SK-N-MC (cell line): ENCODE results near the gene LFNG.

Experiments
- DNase-seq: peaks from one replicate; pipeline ENCODE4 v3.0.0-alpha.2; 2011; ENCODE audit warnings: low read depth, low spot score
- H3K27ac ChIP-seq: fragments of 200-600 bp; sonication (generic); 2 replicates; pipeline ENCODE4 v1.5.1; 2016; ENCODE audit warnings: mixed run types
- H3K36me3 ChIP-seq: fragments of 200-600 bp; sonication (generic); 2 replicates; pipeline ENCODE4 v1.6.1; 2017; ENCODE audit warnings: antibody characterized with exemption, low read length, mixed read lengths; ENCODE audit not compliant: insufficient read depth
- H3K4me3 ChIP-seq: fragments of 200-600 bp; sonication (generic); 2 replicates; pipeline ENCODE4 v1.5.1; 2016
- H3K9ac ChIP-seq: fragments of 200-600 bp; sonication (generic); 2 replicates; pipeline ENCODE4 v1.8.0; 2017; ENCODE audit warnings: mixed run types, mixed read lengths; ENCODE audit not compliant: insufficient read length
- H3K9me3 ChIP-seq: fragments of 200-600 bp; sonication (generic); 2 replicates; pipeline ENCODE4 v1.6.1; 2017; ENCODE audit warnings: low read depth, mild to moderate bottlenecking, antibody characterized with exemption, low read length, moderate library complexity, mixed read lengths
- EZH2 ChIP-seq: fragments of 200-600 bp; sonication (generic); IDR thresholded peaks from one replicate; pipeline ENCODE4 v1.6.1; 2017; ENCODE audit warnings: antibody characterized with exemption
- FOXP2 ChIP-seq: optimal IDR thresholded peaks from 2 replicates; pipeline ENCODE3; 2011; ENCODE audit warnings: mild to moderate bottlenecking, moderate library complexity; ENCODE audit not compliant: insufficient read depth; ENCODE audit errors: extremely low read length, control extremely low read depth
- POLR2AphosphoS5 ChIP-seq: IDR thresholded peaks from 2 replicates; pipeline ENCODE4 v1.6.1; 2012; ENCODE audit warnings: mild to moderate bottlenecking, low read depth, low read length, borderline replicate concordance

Gene LFNG

DNA sequence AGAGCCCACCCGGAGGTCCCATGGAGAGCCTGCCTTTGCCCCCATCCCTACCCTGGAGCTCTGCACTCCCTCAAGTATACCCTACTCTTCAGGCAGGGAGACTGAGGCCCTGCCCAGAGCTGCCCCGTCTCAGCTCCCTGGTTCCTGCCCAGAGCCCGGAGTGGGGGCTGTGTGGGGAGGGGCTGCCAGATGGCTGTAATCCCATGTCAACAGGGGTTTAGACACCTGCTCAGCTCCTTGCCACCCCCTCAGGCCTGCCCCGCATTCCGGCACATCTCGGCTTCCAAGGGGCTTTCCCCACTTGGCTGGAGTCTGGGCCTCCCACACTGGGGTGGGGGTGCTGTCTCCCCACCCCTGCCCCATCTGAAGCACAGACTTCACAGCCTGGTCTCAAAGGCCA is 20.9 kb upstream of the LFNG start:
- Histone ChIP-seq H3K9ac (no peak overlapping the region), H3K9me3 (no peaks in the 10 kb centered on the region), H3K36me3 (no peaks in the 10 kb centered on the region), H3K4me3 (no peak overlapping the region), H3K27ac (no peak overlapping the region)
- no peak for TF ChIP-seq POLR2AphosphoS5
- TF ChIP-seq EZH2 = no peak
- no peak for TF ChIP-seq FOXP2
- no peak for DNase-seq

DNA sequence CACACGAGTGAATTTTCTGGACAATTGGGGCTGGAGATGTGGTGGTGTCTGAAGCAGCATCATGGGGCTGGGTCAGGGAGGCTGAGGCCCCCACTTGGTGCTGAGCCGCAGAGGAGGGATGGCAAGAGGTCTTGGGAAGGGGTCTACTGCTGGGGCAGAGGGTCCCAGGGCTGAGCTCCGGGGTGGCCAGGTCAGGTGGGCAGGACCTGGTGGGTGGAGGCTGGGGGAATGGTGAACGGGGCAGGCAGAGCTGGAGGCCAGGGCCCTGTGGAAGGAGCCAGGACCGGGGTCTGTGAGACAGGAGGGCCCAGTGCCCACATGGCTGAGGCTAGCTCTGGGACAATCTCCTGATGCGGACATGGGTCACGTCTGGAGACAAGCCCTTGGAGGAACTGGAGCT is 20.4 kb upstream of the LFNG start:
- no peaks in the 10 kb centered on the region for H3K36me3 ChIP-seq
- no peak overlapping the region for H3K4me3 ChIP-seq
- TF ChIP-seq EZH2 (no peak), FOXP2 (no peak), POLR2AphosphoS5 (no peak)
- no peak for DNase-seq
- no peaks in the 10 kb centered on the region for H3K9me3 ChIP-seq
- no peak overlapping the region for H3K27ac ChIP-seq
- no peak overlapping the region for H3K9ac ChIP-seq

- H3K4me3 ChIP-seq = no peak overlapping the region
- H3K27ac ChIP-seq = no peak overlapping the region
- H3K9me3 ChIP-seq = no peaks in the 10 kb centered on the region
- TF ChIP-seq POLR2AphosphoS5 = no peak
- no peak for TF ChIP-seq FOXP2
- no peak for TF ChIP-seq EZH2
- no peak for DNase-seq
- no peak overlapping the region for H3K9ac ChIP-seq
- H3K36me3 ChIP-seq = no peaks in the 10 kb centered on the region
These were observed 19.7 kb upstream of the LFNG start for GRCh38 chr7:2499719-2500430.

DNA sequence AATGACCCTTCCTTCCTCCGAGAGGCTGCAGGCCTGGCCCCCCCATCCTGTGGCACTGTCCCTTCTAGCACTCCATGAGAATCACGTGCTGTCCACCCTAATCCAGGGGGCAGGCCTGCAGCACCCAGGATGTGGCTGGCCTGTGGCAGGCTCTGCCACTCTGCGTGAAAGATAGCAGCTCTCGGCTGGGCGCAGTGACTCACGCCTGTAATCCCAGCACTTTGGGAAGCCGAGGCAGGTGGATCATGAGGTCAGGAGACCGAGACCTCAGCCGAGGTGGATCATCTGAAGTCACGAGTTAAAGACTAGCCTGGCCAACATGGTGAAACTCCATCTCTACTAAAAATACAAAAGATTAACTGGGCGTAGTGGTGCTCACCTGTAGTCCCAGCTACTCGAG is 18.9 kb upstream of the LFNG start:
- Histone ChIP-seq H3K27ac (no peak overlapping the region), H3K36me3 (no peaks in the 10 kb centered on the region), H3K4me3 (no peak overlapping the region), H3K9ac (no peak overlapping the region), H3K9me3 (no peaks in the 10 kb centered on the region)
- no peak for TF ChIP-seq FOXP2
- no peak for TF ChIP-seq EZH2
- TF ChIP-seq POLR2AphosphoS5 = no peak
- DNase-seq = no peak

DNA sequence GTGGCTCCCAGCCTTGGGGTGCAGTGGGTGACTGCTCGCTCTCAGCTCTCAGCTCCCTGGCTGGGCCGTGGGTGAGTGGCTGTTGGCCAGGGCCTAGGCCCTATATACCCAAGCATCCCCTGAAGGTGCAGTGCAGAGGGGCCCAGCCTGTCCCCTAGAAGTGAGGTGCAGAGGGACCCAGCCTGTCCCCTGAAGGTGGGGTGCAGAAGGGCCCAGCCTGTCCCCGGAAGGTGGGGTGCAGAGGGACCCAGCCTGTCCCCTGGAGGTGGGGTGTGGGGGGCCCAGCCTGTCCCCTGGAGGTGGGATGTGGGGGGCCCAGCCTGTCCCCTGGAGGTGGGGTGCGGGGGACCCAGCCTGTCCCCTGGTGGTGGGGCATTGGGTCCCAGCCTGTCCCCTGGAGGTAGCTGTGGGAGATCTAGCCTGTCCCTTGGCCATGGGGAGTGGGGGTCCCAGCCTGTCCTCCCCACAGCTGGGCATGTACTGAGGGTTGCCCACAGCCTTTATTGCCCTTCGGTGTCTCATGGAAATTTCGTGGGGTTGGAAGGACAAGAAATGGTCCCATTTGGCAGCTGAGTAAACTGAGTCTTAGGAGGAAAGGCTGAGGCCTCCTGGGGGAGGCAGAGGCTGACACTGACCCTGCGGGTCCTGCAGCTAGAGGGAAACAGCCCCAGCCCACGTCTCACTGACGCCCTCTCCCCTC is 17.5 kb upstream of the LFNG start:
- H3K9ac ChIP-seq = no peak overlapping the region
- H3K4me3 ChIP-seq = no peak overlapping the region
- TF ChIP-seq FOXP2 = no peak
- TF ChIP-seq EZH2 = no peak
- TF ChIP-seq POLR2AphosphoS5 = no peak
- no peak overlapping the region for H3K27ac ChIP-seq
- H3K36me3 ChIP-seq = no peaks in the 10 kb centered on the region
- no peak for DNase-seq
- no peaks in the 10 kb centered on the region for H3K9me3 ChIP-seq

- H3K36me3 ChIP-seq = no peaks in the 10 kb centered on the region
These were observed 17.0 kb upstream of the LFNG start for GRCh38 chr7:2502647-2502966.

DNA sequence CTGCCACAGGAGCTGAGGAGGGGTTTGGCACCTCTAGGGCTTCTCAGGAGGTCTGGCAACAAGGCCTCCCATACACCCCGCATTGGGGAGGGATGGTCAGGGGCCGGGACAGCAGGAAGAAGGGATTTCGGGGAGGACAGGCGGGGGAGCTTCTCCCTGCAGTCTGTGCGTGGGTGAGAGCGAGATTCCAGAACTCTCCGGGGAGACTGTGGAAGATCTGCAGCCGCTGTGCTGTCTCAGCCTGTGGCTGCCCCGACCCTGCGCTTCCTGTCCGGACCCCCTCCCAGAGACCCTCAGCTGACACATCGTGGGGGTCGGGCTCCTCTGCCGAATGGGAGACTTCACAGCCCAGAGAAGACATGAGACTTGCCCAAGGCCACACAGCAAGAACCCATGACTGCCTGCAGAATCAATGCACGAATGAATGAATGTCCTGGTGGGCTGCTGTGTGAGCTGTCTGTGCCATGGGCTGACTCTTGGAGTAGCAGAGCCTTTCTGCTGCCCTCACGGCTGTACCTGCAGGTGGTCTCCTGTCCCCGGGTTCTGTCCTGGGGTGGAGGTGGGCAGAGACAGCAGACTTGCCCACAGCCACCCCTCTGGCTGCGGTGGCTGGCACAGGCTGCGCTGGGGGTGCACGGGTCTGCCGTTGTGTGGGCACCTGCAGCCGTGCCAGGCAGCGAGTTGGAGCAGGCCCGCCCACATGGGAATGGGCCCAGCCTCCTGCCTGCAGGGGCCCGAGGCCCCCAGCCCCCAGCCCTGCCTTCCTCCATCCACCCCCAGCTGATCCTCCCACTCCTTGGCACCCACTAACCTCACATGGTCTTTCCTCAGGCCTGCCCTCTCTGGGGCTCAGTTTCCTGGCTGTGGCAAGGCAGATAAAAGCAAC is 16.3 kb upstream of the LFNG start:
- Histone ChIP-seq H3K9ac (no peak overlapping the region), H3K9me3 (no peaks in the 10 kb centered on the region), H3K36me3 (no peaks in the 10 kb centered on the region), H3K4me3 (no peak overlapping the region), H3K27ac (no peak overlapping the region)
- no peak for TF ChIP-seq POLR2AphosphoS5
- TF ChIP-seq FOXP2 = no peak
- DNase-seq = no peak

More at GRCh38 chr7:2502647-2502966, 17.0 kb upstream of the LFNG start:
- no peaks in the 10 kb centered on the region for H3K9me3 ChIP-seq
- H3K9ac ChIP-seq = no peak overlapping the region
- H3K4me3 ChIP-seq = no peak overlapping the region
- H3K27ac ChIP-seq = no peak overlapping the region
- no peak for TF ChIP-seq FOXP2
- TF ChIP-seq EZH2 = no peak
- TF ChIP-seq POLR2AphosphoS5 = no peak
- no peak for DNase-seq

- TF ChIP-seq POLR2AphosphoS5 (no peak), EZH2 (no peak), FOXP2 (no peak)
- H3K9ac ChIP-seq = no peak overlapping the region
- H3K36me3 ChIP-seq = no peaks in the 10 kb centered on the region
- H3K4me3 ChIP-seq = no peak overlapping the region
- no peaks in the 10 kb centered on the region for H3K9me3 ChIP-seq
- no peak overlapping the region for H3K27ac ChIP-seq
- no peak for DNase-seq
These were observed 15.3 kb upstream of the LFNG start for GRCh38 chr7:2504128-2504888.
